ENCODE measurements around the gene NT5C1A.
A peak's percentile ranks its signal among the peaks of the same experiment; 100 is the strongest.

NT5C1A gene

DNA sequence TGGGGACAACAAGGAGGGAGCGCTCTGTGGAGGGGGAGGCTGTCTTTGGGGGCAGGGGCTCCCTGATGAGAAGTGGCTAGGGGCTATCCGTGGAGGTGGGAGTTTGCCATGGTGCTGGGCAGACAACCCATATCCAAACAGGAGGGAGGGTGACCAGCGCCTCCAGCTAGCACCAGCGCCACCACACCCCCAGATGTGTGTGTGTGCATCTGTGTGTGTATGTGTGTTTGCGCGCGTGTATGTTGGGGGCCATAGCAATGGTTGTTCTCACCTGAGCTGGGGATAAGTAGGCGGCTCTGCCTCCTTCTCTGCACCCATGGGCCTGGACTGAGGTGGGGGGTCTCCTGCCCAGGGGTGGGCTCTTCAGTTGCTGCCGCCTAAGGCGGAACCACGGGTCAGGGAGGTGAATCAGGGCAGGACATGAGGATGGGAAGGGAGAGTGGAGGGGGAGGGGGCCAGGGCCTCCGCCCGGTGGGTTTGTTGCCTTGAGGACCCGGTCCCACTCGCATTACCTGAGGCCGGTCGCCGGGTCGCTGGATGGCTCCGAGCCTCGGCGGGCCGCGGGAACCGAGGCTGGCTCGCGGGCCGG lies 19.0 kb upstream of the NT5C1A start:
- TF ChIP-seq, protein P1, sequence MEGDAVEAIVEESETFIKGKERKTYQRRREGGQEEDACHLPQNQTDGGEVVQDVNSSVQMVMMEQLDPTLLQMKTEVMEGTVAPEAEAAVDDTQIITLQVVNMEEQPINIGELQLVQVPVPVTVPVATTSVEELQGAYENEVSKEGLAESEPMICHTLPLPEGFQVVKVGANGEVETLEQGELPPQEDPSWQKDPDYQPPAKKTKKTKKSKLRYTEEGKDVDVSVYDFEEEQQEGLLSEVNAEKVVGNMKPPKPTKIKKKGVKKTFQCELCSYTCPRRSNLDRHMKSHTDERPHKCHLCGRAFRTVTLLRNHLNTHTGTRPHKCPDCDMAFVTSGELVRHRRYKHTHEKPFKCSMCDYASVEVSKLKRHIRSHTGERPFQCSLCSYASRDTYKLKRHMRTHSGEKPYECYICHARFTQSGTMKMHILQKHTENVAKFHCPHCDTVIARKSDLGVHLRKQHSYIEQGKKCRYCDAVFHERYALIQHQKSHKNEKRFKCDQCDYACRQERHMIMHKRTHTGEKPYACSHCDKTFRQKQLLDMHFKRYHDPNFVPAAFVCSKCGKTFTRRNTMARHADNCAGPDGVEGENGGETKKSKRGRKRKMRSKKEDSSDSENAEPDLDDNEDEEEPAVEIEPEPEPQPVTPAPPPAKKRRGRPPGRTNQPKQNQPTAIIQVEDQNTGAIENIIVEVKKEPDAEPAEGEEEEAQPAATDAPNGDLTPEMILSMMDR (conservative IDR thresholded peaks at IDR 0.05; ENCODE audit: low read length) = no peak
- TF ChIP-seq EZH2phosphoT487 (IDR thresholded peaks at IDR 0.05; ENCODE audit: borderline replicate concordance) = no peak
- no peaks in the 10 kb centered on the region for H3F3A ChIP-seq (ENCODE audit: low read depth)
- H3K9ac ChIP-seq (ENCODE audit: low read depth, low read length, poor library complexity, severe bottlenecking) = no peak overlapping the region
- H3K36me3 ChIP-seq (ENCODE audit: insufficient read depth, low read length) = no peaks in the 10 kb centered on the region
- H3K4me3 ChIP-seq (ENCODE audit: low read length, poor library complexity, severe bottlenecking) = no peak overlapping the region
- H3K9me3 ChIP-seq (ENCODE audit: insufficient read depth, low read depth, low read length) = no peaks in the 10 kb centered on the region
- H3K79me2 ChIP-seq (ENCODE audit: insufficient read depth, low read length) = no peaks in the 10 kb centered on the region
- no peak overlapping the region for H2AFZ ChIP-seq (ENCODE audit: low read length)
- H3K4me2 ChIP-seq (ENCODE audit: low read depth, low read length, poor library complexity, severe bottlenecking) = peak overlapping the region; percentile 58
- no peaks in the 10 kb centered on the region for H4K20me1 ChIP-seq (ENCODE audit: insufficient read depth, low read length, poor library complexity, severe bottlenecking)
- no peaks in the 10 kb centered on the region for H3K9me2 ChIP-seq (replicated peaks; ENCODE audit: low read depth, low read length)
- no peaks in the 10 kb centered on the region for H3K4me1 ChIP-seq (ENCODE audit: insufficient read depth, low read length, poor library complexity, severe bottlenecking)
- no peaks in the 10 kb centered on the region for H3K27me3 ChIP-seq (ENCODE audit: insufficient read depth, low read length, poor library complexity, severe bottlenecking)

DNA sequence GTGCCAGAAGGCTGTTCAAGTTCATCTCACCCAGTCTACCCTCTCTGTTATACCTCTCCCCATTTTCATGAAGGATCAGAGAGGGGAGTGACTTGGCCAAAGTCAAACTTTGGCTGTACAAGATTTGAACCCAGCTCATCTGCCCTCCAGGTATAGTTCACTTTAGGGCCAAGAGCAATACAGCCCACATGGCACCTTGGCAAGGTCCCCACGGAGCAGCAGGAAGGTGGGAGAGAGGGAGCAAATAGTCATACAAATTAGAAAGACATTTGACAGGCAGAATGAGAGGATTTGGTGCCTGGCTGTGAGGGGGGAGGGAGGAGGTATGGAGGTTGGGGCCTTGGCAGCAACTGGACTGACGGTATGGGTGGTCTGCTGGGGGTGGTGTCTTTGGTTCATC lies 18.3 kb upstream of the NT5C1A start:
- Histone ChIP-seq H3K27me3 (ENCODE audit: insufficient read depth, low read length, poor library complexity, severe bottlenecking) (no peaks in the 10 kb centered on the region), H2AFZ (ENCODE audit: low read length) (no peak overlapping the region), H3K9me2 (replicated peaks; ENCODE audit: low read depth, low read length) (no peaks in the 10 kb centered on the region), H3K4me3 (ENCODE audit: low read length, poor library complexity, severe bottlenecking) (no peak overlapping the region), H3K4me1 (ENCODE audit: insufficient read depth, low read length, poor library complexity, severe bottlenecking) (no peaks in the 10 kb centered on the region), H3K9me3 (ENCODE audit: insufficient read depth, low read depth, low read length) (no peaks in the 10 kb centered on the region), H3K4me2 (ENCODE audit: low read depth, low read length, poor library complexity, severe bottlenecking) (no peak overlapping the region), H3K79me2 (ENCODE audit: insufficient read depth, low read length) (no peaks in the 10 kb centered on the region), H3K36me3 (ENCODE audit: insufficient read depth, low read length) (no peaks in the 10 kb centered on the region), H3F3A (ENCODE audit: low read depth) (no peaks in the 10 kb centered on the region), H4K20me1 (ENCODE audit: insufficient read depth, low read length, poor library complexity, severe bottlenecking) (no peaks in the 10 kb centered on the region), H3K9ac (ENCODE audit: low read depth, low read length, poor library complexity, severe bottlenecking) (no peak overlapping the region)
- TF ChIP-seq EZH2phosphoT487 (IDR thresholded peaks at IDR 0.05; ENCODE audit: borderline replicate concordance) = no peak
- TF ChIP-seq, protein P1 (conservative IDR thresholded peaks at IDR 0.05; ENCODE audit: low read length) = no peak

DNA sequence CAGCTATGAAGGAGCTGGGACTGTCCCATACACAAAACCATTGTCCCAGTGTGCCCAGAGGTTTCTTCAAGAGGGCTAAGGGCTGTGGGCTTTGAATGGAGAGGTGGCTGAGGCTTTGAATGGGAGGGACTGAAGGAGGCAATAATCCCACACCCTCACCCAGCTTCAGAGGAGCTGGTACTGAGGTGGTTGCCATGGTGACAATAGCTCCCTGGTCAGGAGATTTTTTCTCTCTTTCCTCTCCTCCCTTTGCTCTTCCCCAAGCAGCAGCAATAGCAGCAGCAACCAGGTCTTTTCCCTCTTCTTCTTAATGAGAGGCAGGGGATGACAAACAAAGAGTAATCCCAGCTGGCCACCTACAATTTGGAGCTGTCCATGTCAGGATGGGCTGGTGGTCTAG lies 17.7 kb upstream of the NT5C1A start:
- H3K4me3 ChIP-seq (ENCODE audit: low read length, poor library complexity, severe bottlenecking) = no peak overlapping the region
- H2AFZ ChIP-seq (ENCODE audit: low read length) = no peak overlapping the region
- TF ChIP-seq, protein P1 (conservative IDR thresholded peaks at IDR 0.05; ENCODE audit: low read length) = no peak
- no peaks in the 10 kb centered on the region for H4K20me1 ChIP-seq (ENCODE audit: insufficient read depth, low read length, poor library complexity, severe bottlenecking)
- H3K4me1 ChIP-seq (ENCODE audit: insufficient read depth, low read length, poor library complexity, severe bottlenecking) = no peaks in the 10 kb centered on the region
- no peaks in the 10 kb centered on the region for H3K9me3 ChIP-seq (ENCODE audit: insufficient read depth, low read depth, low read length)
- no peak overlapping the region for H3K4me2 ChIP-seq (ENCODE audit: low read depth, low read length, poor library complexity, severe bottlenecking)
- no peaks in the 10 kb centered on the region for H3K36me3 ChIP-seq (ENCODE audit: insufficient read depth, low read length)
- no peaks in the 10 kb centered on the region for H3F3A ChIP-seq (ENCODE audit: low read depth)
- H3K9ac ChIP-seq (ENCODE audit: low read depth, low read length, poor library complexity, severe bottlenecking) = no peak overlapping the region
- H3K27me3 ChIP-seq (ENCODE audit: insufficient read depth, low read length, poor library complexity, severe bottlenecking) = no peaks in the 10 kb centered on the region
- no peaks in the 10 kb centered on the region for H3K79me2 ChIP-seq (ENCODE audit: insufficient read depth, low read length)
- H3K9me2 ChIP-seq (replicated peaks; ENCODE audit: low read depth, low read length) = no peaks in the 10 kb centered on the region
